NAMALWA (cell line): ENCODE measurements around the gene TMEM238L.

ENCODE experiments used
- DNase-seq: peaks from one replicate; pipeline ENCODE4 v3.0.0-alpha.2; 2015; ENCODE audit warnings: low spot score

Gene TMEM238L

GRCh38 chr17:10773391-10773790 is 30.5 kb downstream of the TMEM238L start:
- no peak for DNase-seq

- peak; percentile 55 for DNase-seq
These were observed 31.2 kb downstream of the TMEM238L start for GRCh38 chr17:10772425-10773380.

- no peak for DNase-seq
These were observed 32.8 kb downstream of the TMEM238L start for GRCh38 chr17:10771148-10771547.

GRCh38 chr17:10769840-10770239 is 34.1 kb downstream of the TMEM238L start:
- no peak for DNase-seq

GRCh38 chr17:10768750-10769251 is 35.1 kb downstream of the TMEM238L start:
- DNase-seq = no peak

- DNase-seq = no peak
These were observed 36.7 kb downstream of the TMEM238L start for GRCh38 chr17:10767232-10767631.

GRCh38 chr17:10762037-10762436 is 41.9 kb downstream of the TMEM238L start:
- no peak for DNase-seq

- DNase-seq = no peak
These were observed 42.6 kb downstream of the TMEM238L start for GRCh38 chr17:10761281-10761680.

- no peak for DNase-seq
These were observed 45.8 kb downstream of the TMEM238L start for GRCh38 chr17:10758062-10758461.

- DNase-seq = no peak
These were observed 46.3 kb downstream of the TMEM238L start for GRCh38 chr17:10757647-10758046.

- DNase-seq = no peak
These were observed 46.8 kb downstream of the TMEM238L start for GRCh38 chr17:10757067-10757466.

GRCh38 chr17:10756619-10757018 is 47.3 kb downstream of the TMEM238L start:
- no peak for DNase-seq

GRCh38 chr17:10756185-10756584 is 47.7 kb downstream of the TMEM238L start:
- no peak for DNase-seq

- DNase-seq = no peak
These were observed 48.2 kb downstream of the TMEM238L start for GRCh38 chr17:10755592-10756127.

- DNase-seq = no peak
These were observed 48.9 kb downstream of the TMEM238L start for GRCh38 chr17:10754861-10755591.

- DNase-seq = peak; percentile 47
These were observed 49.8 kb downstream of the TMEM238L start for GRCh38 chr17:10754109-10754508.

- no peak for DNase-seq
These were observed 51.2 kb downstream of the TMEM238L start for GRCh38 chr17:10752696-10753095.

GRCh38 chr17:10751563-10751962 is 52.3 kb downstream of the TMEM238L start:
- DNase-seq = no peak

GRCh38 chr17:10750210-10750609 is 53.7 kb downstream of the TMEM238L start:
- no peak for DNase-seq

GRCh38 chr17:10748531-10749181 is 55.2 kb downstream of the TMEM238L start:
- no peak for DNase-seq

GRCh38 chr17:10745231-10745630 is 58.7 kb downstream of the TMEM238L start:
- no peak for DNase-seq
